Measurements from ENCODE around the gene MICAL3. TPM values are rescaled to one million over a fixed set of nuclear protein-coding genes. Genes with fewer than 3 reads are reported as not detected.

MICAL3 gene
- total RNA-seq, 1 donor from 2014 or later, result 47.9 TPM

- Mint-ChIP-seq H3K27ac (ENCODE audit: unreplicated experiment) (no peak overlapping the region), H3K36me3 (ENCODE audit: unreplicated experiment) (peaks cover 4% of the 10 kb centered on the region), H3K4me3 (ENCODE audit: unreplicated experiment) (no peak overlapping the region), H3K4me1 (ENCODE audit: unreplicated experiment) (peaks cover 11% of the 10 kb centered on the region), H3K9me3 (ENCODE audit: unreplicated experiment) (no peaks in the 10 kb centered on the region), H3K27me3 (ENCODE audit: unreplicated experiment) (no peaks in the 10 kb centered on the region)
- no peak for TF ChIP-seq CTCF (IDR thresholded peaks at IDR 0.05)
- DNase-seq (ENCODE audit: extremely low spot score, unreplicated experiment), result no peak
These were observed 285.8 kb downstream of the MICAL3 start for GRCh38 chr22:17738386-17739128.

Small RNAs within 50 kb of the gene (microRNA-seq; reads per million reads assigned to microRNA genes)
- gene MIR3198-1 (ENCODE audit: unreplicated experiment) (not detected), gene MIR648 (ENCODE audit: unreplicated experiment) (not detected)

Other genes with a start within 250 kb of the MICAL3 start
- gene PEX26, start 53.4 kb upstream of the MICAL3 start, total RNA-seq, result 43.3 and 43.5 TPM in 2 replicates
- 1.8 TPM in 2 replicates for gene TUBA8, start 86.2 kb upstream of the MICAL3 start, total RNA-seq
- 3.0 TPM in 2 replicates for gene USP18, start 125.6 kb upstream of the MICAL3 start, total RNA-seq

Data from osteocyte (in vitro differentiated cells).